HG03521 (cell line): Measurements from ENCODE around the gene CATSPERD.

Experiments used
- ATAC-seq: cut with Tn5 transposase; IDR thresholded peaks from one replicate; pipeline ENCODE4 v1.9.1; 2021; ENCODE audit warnings: mild to moderate bottlenecking, moderate library complexity; ENCODE audit not compliant: unreplicated experiment

The CATSPERD gene

DNA sequence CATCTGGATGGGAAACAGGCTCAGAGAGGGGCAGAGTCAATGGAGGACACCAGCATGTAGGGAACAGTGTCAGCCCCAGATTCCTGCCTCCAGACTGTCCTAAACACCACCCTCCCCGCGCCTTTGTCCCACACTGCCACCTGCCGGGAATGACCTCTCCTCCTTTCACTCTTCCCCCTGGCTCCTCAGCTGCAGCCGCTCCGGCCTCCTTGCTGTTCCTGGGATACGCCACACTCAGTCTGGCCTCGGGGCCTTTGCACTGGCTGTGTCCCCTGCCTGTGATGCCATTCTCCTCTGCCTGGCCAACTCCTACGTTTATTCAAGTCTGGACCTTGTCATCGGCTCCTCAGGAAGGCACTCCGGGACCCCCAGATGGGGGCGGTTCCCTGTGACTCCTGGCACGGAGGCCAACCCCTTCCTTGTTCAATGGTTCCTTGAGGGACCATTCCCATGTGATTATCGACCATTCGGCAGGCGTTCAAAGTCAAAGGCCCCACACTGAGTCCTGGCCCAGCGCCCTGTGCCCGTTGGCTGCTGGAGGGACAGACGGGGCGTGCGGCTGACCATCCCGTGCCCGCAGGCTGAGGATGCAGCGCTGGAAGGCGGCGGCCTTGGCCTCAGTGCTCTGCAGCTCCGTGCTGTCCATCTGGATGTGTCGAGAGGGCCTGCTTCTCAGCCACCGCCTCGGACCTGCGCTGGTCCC lies 103.3 kb downstream of the CATSPERD start:
- no peak for ATAC-seq

DNA sequence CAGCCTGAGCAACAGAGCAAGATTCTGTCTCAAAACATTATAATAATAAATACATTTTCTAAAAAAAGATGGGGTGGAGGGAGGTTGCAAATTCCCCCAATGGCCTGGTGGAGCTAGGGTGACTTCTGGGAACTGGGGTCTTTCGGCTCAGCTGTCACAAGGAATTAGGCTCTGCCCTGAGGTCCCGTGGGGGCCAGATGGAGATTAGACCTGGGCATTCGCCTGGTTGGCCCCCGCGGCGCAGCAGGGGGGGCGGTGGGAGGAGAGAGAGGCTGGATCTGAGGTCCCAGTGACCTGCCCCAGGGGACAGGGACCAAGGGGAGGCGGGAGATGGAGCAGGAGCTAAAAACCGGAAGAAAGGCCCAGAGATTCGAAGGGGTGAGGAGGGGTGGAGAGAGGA lies 104.3 kb downstream of the CATSPERD start:
- ATAC-seq: no peak

DNA sequence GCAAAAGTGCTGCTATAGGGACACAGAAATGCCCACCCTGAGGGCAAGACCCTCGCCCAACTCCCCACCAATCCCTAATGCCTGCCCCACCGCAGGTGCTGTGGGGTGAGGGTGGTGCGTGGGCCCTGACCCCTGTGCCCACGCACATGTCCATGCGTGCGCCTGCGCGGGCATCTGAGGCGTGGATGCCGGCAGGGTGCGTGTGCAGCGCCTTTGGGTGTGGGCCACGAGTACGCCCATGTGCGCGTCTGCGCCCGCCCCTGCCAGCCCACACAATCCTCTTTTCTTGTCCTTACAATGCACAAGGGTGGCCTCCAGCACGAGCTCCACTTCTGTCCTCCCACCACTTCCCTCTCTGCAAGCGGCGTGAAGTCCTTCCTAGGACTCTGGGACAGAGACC lies 104.7 kb downstream of the CATSPERD start:
- no peak for ATAC-seq

DNA sequence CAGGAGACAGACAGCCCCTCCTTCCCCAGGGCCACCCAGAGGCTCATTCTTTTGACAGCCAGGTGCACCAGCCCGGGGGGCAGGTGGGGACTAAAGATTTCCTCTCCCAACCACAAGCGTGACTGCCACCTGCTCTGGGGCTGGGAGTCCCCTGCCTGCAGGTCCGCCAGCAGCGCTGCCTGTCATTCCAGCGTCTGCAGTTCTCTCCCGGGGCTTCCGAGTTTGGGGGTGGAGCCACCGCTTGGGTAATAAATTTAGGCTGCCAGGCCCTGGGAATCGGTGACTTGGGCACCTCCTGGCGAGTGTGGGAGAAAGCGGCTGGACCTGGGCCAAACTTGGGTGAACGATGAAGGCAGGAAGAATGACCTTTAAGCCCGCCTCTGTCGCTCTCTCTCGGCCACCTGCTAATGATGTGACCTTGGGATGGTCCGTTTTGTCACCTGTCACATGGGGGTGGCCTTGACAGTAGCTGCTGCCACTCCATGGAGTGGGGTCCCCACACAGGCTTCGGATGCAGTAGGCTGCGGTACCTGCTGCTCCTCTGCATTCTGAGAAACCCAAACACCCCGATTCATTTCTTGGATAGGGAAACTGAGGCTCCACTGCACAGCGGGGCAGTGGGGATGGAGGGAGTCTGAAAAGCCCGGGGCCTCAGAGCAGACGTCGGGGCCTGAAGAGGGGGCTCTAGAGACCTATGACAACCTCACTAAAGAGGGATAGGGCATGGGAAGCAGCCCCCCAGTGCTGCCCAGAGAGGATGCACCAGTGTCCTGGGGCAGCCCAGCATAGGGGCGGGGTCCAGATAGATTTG lies 106.3 kb downstream of the CATSPERD start:
- no peak for ATAC-seq

DNA sequence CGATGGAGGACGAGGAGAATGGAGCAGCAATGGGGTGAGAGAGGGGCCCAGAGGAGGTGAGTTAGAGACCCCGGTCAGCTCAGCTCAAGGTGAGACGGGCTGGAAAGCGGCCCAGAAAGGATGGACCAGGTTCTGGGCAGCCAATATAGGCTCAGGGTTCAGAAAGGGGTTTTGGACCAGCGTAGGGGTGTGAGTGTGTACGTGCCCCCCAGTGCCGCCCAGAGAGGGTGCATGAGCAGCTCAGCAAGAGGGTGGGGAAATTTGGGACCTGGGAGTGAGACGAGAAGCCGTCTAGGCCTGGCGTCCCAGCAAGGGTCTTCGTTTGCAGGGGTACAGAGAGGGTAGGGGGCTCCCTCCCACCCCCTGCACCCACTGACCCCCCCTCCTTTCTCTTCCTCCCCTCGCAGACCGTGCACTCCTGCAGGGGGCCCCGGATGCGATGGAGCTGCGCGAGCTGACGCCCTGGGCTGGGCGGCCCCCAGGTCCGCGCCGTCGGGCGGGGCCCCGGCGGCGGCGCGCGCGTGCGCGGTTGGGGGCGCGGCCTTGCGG lies 107.0 kb downstream of the CATSPERD start:
- ATAC-seq: no peak

DNA sequence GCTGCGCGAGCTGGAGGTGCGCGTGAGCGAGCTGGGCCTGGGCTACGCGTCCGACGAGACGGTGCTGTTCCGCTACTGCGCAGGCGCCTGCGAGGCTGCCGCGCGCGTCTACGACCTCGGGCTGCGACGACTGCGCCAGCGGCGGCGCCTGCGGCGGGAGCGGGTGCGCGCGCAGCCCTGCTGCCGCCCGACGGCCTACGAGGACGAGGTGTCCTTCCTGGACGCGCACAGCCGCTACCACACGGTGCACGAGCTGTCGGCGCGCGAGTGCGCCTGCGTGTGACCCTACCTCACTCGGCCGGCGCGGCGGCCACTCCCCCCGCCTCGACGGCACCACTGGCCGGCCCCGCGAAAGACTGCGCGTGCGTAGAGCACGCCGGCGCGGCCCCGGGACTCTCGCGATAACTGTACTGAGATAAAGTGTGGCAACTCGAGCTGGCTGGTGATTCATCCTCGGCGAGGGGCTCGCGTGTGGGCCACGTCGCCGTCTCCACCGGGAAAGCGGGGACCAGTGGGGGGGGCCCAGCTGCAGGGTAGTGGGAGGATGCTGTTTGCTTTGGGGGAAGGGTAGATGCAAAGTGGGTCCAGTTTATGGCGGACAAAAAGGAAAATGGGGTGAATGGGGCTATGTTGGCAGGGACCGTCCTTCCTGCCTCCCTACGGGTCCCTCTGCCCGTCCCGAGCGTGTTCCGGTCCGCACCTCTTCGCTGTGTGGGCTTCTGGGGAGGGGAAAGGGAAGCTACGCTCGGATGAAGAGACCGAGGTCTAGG lies 107.6 kb downstream of the CATSPERD start:
- peak; percentile 75 for ATAC-seq
